Keratinocyte (primary cell): Measurements from ENCODE around the gene TXNRD2. TPM values are rescaled to one million over a fixed set of nuclear protein-coding genes. Genes with fewer than 3 reads are reported as not detected.

Experiments
- DNase-seq: peaks from one replicate; pipeline ENCODE4 v3.0.0-alpha.2; 2011; ENCODE audit warnings: low read depth, missing footprints, low spot score
- FAIRE-seq: peaks from 2 replicates; lab custom pipeline; 2011; peaks lifted over from hg19 to GRCh38; lab: Jason Lieb, UNC
- H2AFZ ChIP-seq: 2 replicates; pipeline ENCODE4 v1.6.0; 2012; ENCODE audit warnings: low read length, control low read depth, inconsistent platforms; ENCODE audit not compliant: control insufficient read depth
- H3K27ac ChIP-seq: 2 replicates; pipeline ENCODE4 v1.5.1; 2011; ENCODE audit warnings: low read length; ENCODE audit not compliant: control insufficient read depth, insufficient read depth
- H3K27me3 ChIP-seq: 3 replicates; pipeline ENCODE4 v1.6.0; 2011; ENCODE audit warnings: low read length; ENCODE audit not compliant: control insufficient read depth, insufficient read depth; ENCODE audit errors: extremely low read depth
- H3K36me3 ChIP-seq, 2 experiments: 2 replicates in 1 of 2; 3 replicates in 1 of 2; pipeline ENCODE4 v1.5.1; 2011; ENCODE audit warnings: low read length in 2 of 2, mild to moderate bottlenecking in 1 of 2; ENCODE audit not compliant: control insufficient read depth in 2 of 2, insufficient read depth in 2 of 2; ENCODE audit errors: extremely low read depth in 1 of 2
- H3K4me1 ChIP-seq: 3 replicates; pipeline ENCODE4 v1.5.1; 2011; ENCODE audit warnings: low read length; ENCODE audit not compliant: control insufficient read depth, insufficient read depth; ENCODE audit errors: extremely low read depth
- H3K4me2 ChIP-seq: 3 replicates; pipeline ENCODE4 v1.6.0; 2011; ENCODE audit warnings: low read depth, low read length; ENCODE audit not compliant: control insufficient read depth, insufficient read depth; ENCODE audit errors: extremely low read depth
- H3K4me3 ChIP-seq, 3 experiments: fragments of 200-600 bp in 1 of 3; sonication (generic) in 1 of 3; 2 replicates in 2 of 3; 3 replicates in 1 of 3; pipeline ENCODE4 v1.5.1; 2011 to 2016; ENCODE audit warnings: low read length in 3 of 3, mild to moderate bottlenecking in 3 of 3, control low read depth in 2 of 3, inconsistent platforms in 1 of 3, low read depth in 1 of 3, mixed read lengths in 1 of 3, mixed run types in 1 of 3, moderate library complexity in 1 of 3; ENCODE audit not compliant: control insufficient read depth in 2 of 3, insufficient read depth in 2 of 3; ENCODE audit errors: extremely low read depth in 1 of 3
- H3K79me2 ChIP-seq: 2 replicates; pipeline ENCODE4 v1.6.0; 2012; ENCODE audit warnings: low read length; ENCODE audit not compliant: control insufficient read depth, insufficient read depth
- H3K9ac ChIP-seq: 3 replicates; pipeline ENCODE4 v1.6.0; 2011; ENCODE audit warnings: low read length; ENCODE audit not compliant: control insufficient read depth, insufficient read depth; ENCODE audit errors: extremely low read depth
- H3K9me1 ChIP-seq: 3 replicates; pipeline ENCODE4 v1.6.0; 2011; ENCODE audit warnings: low read length; ENCODE audit not compliant: control insufficient read depth, insufficient read depth; ENCODE audit errors: extremely low read depth
- H3K9me3 ChIP-seq: 2 replicates; pipeline ENCODE4 v1.5.1; 2012; ENCODE audit warnings: low read depth, low read length; ENCODE audit not compliant: control insufficient read depth
- H4K20me1 ChIP-seq: 3 replicates; pipeline ENCODE4 v1.6.0; 2011; ENCODE audit warnings: low read length; ENCODE audit not compliant: control insufficient read depth, insufficient read depth; ENCODE audit errors: extremely low read depth
- CTCF ChIP-seq, 3 experiments: IDR thresholded peaks in 1 of 3; conservative IDR thresholded peaks in 1 of 3; optimal IDR thresholded peaks in 1 of 3; 2 replicates in 2 of 3; 3 replicates in 1 of 3; pipeline versions ENCODE3 to v1.5.1; 2011; ENCODE audit warnings: low read length in 3 of 3, mild to moderate bottlenecking in 3 of 3, moderate library complexity in 2 of 3, control low read depth in 1 of 3, inconsistent platforms in 1 of 3; ENCODE audit not compliant: insufficient read depth in 2 of 3; ENCODE audit errors: extremely low read depth in 1 of 3
- EZH2 ChIP-seq: IDR thresholded peaks from one replicate; pipeline ENCODE4 v1.6.1; 2012; ENCODE audit warnings: inconsistent platforms, mild to moderate bottlenecking, low read length, moderate library complexity
- dilution Hi-C: fragments of 300-500 bp; cut with MboI; formaldehyde crosslinking; loops from one replicate; pipeline ENCODE4 v1.7.0; 2020; ENCODE audit warnings: low sequenced_read_pairs; ENCODE audit not compliant: extremely low pct_ligation_motif_present
- polyA plus RNA-seq, 5 experiments: library from polyadenylated mRNA; depleted of rRNA in 3 of 5; stranded (reverse) in 3 of 5; stranded (forward) in 1 of 5; unstranded in 1 of 5; fragments of >200 nt; gene quantifications; 1 replicate in 1 of 5; 2 replicates in 3 of 5; 3 replicates in 1 of 5; pipeline versions ENCODE4 v1.2.1 to v1.2.3, GENCODE V29; 2011 to 2012; ENCODE audit warnings: missing spikeins in 2 of 5, low read depth in 1 of 5, low replicate concordance in 1 of 5

TXNRD2 gene
- polyA plus RNA-seq, 1 donor (not counting 4 experiments of a cell fraction or from before 2014, with no cell fraction given): 16.0 TPM

GRCh38 chr22:19901577-19902244 lies 39.9 kb downstream of the TXNRD2 start:
- no peak overlapping the region for H3K9ac ChIP-seq
- dilution Hi-C loops: no loop called here
- H2AFZ ChIP-seq: no peak overlapping the region
- no peaks in the 10 kb centered on the region for H3K9me1 ChIP-seq
- no peaks in the 10 kb centered on the region for H3K9me3 ChIP-seq
- H3K4me2 ChIP-seq: no peak overlapping the region
- H3K4me1 ChIP-seq: no peaks in the 10 kb centered on the region
- DNase-seq: no peak
- H4K20me1 ChIP-seq: no peaks in the 10 kb centered on the region
- FAIRE-seq: no peak
- no peak overlapping the region for H3K27ac ChIP-seq
- H3K36me3 ChIP-seq: peaks cover 0 to 1% of the 10 kb centered on the region in 2 experiments
- H3K79me2 ChIP-seq: no peaks in the 10 kb centered on the region
- TF ChIP-seq CTCF (optimal IDR thresholded peaks at IDR 0.05 in 1 of 3, IDR thresholded peaks at IDR 0.05 in 1 of 3, conservative IDR thresholded peaks at IDR 0.05 in 1 of 3; ENCODE audit: extremely low read depth in 1 of 3, insufficient read depth in 2 of 3, low read length in 3 of 3): no peak
- no peak for TF ChIP-seq EZH2
- H3K4me3 ChIP-seq: no peak overlapping the region
- no peaks in the 10 kb centered on the region for H3K27me3 ChIP-seq

- TF ChIP-seq CTCF (optimal IDR thresholded peaks at IDR 0.05 in 1 of 3, IDR thresholded peaks at IDR 0.05 in 1 of 3, conservative IDR thresholded peaks at IDR 0.05 in 1 of 3; ENCODE audit: extremely low read depth in 1 of 3, insufficient read depth in 2 of 3, low read length in 3 of 3) (no peak), EZH2 (no peak)
- no peaks in the 10 kb centered on the region for H3K9me1 ChIP-seq
- no peaks in the 10 kb centered on the region for H3K9me3 ChIP-seq
- H3K4me2 ChIP-seq: no peak overlapping the region
- FAIRE-seq (no peak), DNase-seq (no peak)
- no peak overlapping the region for H3K4me3 ChIP-seq
- H3K9ac ChIP-seq: no peak overlapping the region
- H3K36me3 ChIP-seq: peaks cover 0 to 1% of the 10 kb centered on the region in 2 experiments
- no peaks in the 10 kb centered on the region for H3K79me2 ChIP-seq
- no peak overlapping the region for H2AFZ ChIP-seq
- no peaks in the 10 kb centered on the region for H3K4me1 ChIP-seq
- H3K27me3 ChIP-seq: no peaks in the 10 kb centered on the region
- no peak overlapping the region for H3K27ac ChIP-seq
- no peaks in the 10 kb centered on the region for H4K20me1 ChIP-seq
- dilution Hi-C loops: no loop called here
Measured at GRCh38 chr22:19900707-19901436, 40.7 kb downstream of the TXNRD2 start.
